GM18505 (cell line): ENCODE data around the gene TRAPPC10.
A peak's percentile ranks its signal among the peaks of the same experiment; 100 is the strongest.
"Not testable (repeated sequence)": the region's sequence is repeated elsewhere in the genome, so short reads cannot be mapped to it uniquely, and the experiment has no call there.

Experiments
- ATAC-seq: cut with Tn5 transposase; IDR thresholded peaks from one replicate; pipeline ENCODE4 v1.9.1; 2021; ENCODE audit not compliant: unreplicated experiment

The TRAPPC10 gene

DNA sequence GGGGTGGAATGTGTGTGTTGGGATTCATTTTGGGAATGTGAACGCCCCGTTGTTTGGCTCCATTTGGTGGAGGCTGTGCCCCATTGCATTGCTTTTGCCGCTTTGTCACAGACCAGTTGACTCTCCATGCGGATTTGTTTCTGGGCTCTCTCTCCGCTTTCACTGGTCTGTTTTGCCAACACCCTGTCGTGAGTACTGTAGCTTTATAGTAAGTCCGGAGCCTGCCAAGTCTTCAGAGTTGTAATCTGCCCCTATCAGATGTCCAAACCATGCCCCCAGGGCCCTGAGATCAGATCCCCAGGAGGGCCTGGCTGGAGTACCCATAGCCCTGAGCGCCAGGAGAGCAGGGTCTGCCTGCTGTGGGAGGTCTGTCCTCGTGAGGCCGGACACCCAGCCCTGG is 138.1 kb downstream of the TRAPPC10 start:
- ATAC-seq = not testable (repeated sequence)

DNA sequence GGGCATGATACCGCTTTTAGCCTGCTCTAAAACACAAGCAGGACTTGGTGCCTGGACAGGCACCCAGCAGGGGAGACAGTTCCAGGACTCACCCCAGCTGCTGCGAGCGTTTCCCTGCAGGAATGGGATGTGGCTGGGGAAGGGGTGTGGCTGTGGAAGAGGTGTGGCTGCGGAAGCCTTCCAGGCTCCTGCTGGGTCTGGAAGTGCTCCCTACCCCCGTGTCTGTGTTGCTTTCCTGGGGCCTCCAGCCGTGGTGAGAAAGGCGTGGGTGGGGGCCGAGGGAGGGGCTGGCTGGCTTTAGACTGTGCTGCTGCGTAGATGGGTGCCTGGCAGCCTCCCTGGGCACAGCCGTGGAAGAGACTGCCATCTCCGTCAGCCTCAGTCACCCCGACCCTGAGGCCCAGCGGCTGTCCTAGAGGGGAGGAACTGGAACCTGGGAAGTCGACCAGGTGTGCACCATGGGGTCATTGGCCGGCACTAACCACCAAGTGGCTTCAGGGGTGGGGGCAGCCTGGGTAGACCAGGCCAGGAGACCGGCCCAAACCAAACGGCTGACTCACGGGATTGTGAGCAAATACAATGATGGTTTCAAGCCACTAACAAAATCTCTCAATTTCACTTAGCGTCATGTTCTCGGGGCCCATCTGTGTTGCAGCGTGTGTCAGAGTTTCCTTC is 141.2 kb downstream of the TRAPPC10 start:
- ATAC-seq = not testable (repeated sequence)

DNA sequence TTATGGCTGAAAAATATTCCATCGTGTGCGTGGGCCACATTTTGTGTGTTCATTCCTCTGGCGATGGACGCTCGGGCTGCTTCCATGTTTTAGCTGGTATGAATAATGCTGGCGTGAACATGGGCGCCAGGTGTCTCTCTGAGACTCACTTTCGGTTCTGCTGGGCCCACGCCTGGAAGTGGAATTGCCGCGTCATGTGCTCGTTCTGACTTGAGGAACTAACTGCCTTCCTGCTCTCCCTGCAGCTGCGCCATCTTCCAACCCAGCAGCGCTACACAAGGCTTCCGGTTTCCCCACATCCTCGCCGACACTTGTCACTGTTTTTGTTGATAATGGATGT is 141.8 kb downstream of the TRAPPC10 start:
- ATAC-seq = not testable (repeated sequence)

DNA sequence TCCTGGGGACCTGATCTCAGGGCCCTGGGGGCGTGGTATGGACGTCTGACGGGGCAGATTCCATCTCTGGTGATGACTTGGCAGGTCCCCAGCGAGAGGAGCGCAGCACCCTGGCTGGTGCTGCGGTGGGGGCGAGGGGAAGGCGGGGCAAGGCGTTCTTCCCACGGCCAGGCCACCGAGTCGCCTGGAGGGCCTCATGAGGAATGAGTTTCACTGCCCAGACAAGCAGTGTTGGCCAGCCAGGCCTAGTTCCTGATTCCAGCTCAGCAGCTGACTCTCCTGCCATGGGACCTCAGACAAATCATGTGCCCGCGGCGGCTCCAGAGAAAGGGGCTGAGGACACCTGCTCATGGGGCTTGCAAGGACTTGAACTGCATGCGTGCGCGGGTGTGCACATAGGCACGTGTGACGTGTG is 142.7 kb downstream of the TRAPPC10 start:
- ATAC-seq = peak; percentile 20

DNA sequence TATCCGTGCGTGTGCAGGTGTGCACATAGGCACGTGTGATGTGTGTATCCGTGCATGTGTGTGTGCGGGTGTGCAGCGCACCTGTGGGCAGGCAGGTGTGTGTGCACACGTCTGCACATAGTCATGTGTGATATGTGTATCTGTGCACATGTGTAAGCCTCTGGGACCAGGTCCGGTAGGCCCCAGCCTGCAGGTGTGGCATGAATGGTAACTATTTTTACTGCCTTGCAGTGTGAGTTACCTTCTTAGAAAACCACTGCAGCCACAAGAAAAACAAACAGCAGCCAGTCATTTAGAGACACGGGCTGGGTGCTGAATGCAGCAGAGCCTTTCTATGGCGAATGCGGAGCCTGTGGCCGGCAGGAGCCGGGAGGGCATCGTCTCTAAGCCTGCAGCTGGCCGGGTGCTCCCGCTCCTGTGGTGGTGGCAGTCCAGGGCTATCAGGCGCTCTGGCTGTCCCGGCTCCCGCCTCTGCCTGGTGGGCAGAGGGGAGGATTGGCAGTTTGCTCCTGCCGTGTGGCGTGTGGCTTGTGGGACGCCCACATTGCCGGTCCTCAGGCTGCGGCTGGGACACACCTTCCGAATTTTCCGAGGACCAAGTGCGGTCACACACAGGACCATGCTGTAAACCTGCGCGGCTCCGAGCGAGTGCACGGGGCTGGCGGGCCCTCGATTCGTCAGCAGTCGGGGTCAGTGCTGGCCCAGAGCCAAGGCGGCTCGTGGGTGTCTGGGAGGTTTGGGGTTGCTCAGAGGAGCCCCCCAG is 143.3 kb downstream of the TRAPPC10 start:
- ATAC-seq = peak; percentile 32

DNA sequence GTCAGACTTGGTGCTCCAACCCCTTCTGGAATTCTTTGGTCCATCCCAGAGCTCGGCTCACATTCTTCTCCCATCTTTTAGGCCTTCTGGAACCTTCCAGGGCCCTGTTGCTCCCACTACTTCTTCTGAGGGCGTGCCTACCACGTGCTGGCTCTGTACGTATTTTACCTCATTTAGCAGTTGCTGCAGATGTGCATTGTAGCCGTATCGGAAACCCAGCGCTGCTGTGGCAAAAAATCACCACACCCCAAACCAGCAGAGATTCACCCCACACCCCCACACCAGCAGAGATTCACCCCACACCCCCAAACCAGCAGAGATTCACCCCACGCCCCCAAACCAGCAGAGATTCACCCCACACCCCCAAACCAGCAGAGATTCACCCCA is 143.9 kb downstream of the TRAPPC10 start:
- ATAC-seq = not testable (repeated sequence)
